ENCODE results near the gene BMAL1. TPM values are rescaled to one million over a fixed set of nuclear protein-coding genes. Genes with fewer than 3 reads are reported as not detected.

The BMAL1 gene
- total and polyA plus RNA-seq, 2 of the 8 experiments (the other 6 are each of a cell fraction or from before 2014, with no cell fraction given): 6.8 to 6.9 TPM

DNA sequence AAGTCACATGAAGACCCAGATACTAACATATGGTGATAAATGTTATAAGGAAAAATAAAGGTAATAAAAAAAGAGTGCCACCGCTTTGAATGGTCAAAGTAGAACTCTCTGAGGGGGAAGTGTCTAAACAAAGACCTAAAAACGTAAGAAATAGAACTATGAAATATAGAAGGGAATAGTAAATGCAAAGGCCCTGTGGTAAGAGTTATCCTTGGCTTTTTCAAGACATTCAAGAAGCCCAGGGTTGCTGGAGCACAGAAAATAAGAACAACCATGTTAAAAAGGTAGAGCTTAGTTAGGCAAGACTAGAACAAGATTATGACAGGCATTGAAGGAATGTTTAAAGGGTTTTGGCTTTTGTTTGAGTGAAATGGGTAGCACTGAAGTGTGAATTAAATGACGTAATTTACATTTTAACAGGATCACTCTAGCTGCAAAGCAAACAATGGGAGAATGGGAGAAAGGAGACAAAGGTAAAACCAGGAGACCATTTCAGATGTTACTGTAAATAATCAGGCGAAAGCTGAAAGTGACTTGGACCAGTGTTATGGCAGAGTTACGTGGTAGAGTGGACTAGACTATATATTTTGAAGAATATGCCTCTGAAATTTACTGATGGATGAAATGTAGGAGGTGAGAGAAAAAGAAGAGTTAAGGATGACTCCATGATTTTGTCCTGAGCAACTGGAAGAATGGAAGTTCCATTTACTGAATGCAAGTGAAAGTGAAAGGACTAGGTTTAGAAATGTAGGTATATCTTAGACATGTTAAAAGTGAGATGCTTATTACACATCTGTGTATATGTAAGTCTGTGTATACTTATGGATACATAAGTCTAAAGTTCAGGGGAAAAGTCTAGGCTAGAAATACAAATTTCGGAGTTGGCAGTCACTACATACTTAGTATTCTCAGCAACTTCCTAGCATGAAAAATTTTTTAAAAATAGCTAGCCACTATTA, 156.9 kb downstream of the BMAL1 start:
- Histone ChIP-seq H4K8ac (ENCODE audit: extremely low read depth, insufficient read depth, low read length) (no peak overlapping the region), H4K91ac (replicated peaks; ENCODE audit: insufficient read length, low read length) (no peak overlapping the region), H3K27ac (ENCODE audit: low read depth, low read length) (peak overlapping the region; percentile 57; the same call in 1 of the 2 replicates), H2BK15ac (ENCODE audit: low read length) (no peak overlapping the region), H3K36me3 (ENCODE audit: control insufficient read depth in 2 of 4, insufficient read depth in 4 of 4, low read length in 3 of 4) (no peaks in the 10 kb centered on the region), H3K27me3 (replicated peaks in 1 of 4; ENCODE audit: control insufficient read depth in 3 of 4, extremely low read depth in 1 of 4, insufficient read depth in 3 of 4, low read length in 3 of 4) (no peaks in the 10 kb centered on the region), H2AK5ac (ENCODE audit: low read depth, low read length) (no peak overlapping the region), H3K79me2 (ENCODE audit: control insufficient read depth in 1 of 2, insufficient read depth in 2 of 2, low read length in 2 of 2) (0 out of 4 replicates have a peak, but pooled peaks cover 0 to 5% of the 10 kb centered on the region in 2 experiments), H2BK120ac (replicated peaks; ENCODE audit: low read depth, low read length) (no peak overlapping the region), H3K56ac (replicated peaks; ENCODE audit: insufficient read length, low read depth, low read length) (no peak overlapping the region), H4K5ac (ENCODE audit: insufficient read length, low read depth, low read length) (no peak overlapping the region), H3K9me3 (ENCODE audit: insufficient read depth in 2 of 2, low read depth in 1 of 2, low read length in 1 of 2) (peaks cover 0 to 3% of the 10 kb centered on the region in 2 experiments; a peak in 1 of 4 replicates), H3K14ac (ENCODE audit: insufficient read length) (no peak overlapping the region), H3K4ac (replicated peaks; ENCODE audit: insufficient read length, low read depth, low read length) (no peak overlapping the region), H3K4me3 (ENCODE audit: extremely low read depth in 1 of 4, insufficient read depth in 2 of 4, low read depth in 3 of 4, low read length in 4 of 4) (peak overlapping the region in 1 of 4 experiments; percentile 30; a peak in 1 of 8 replicates), H3K9ac (replicated peaks in 1 of 4; ENCODE audit: extremely low read depth in 1 of 4, low read depth in 3 of 4, low read length in 3 of 4) (peak overlapping the region in 3 of 4 experiments; percentile 34 to 43 (median 43); a peak in 3 of 7 replicates), H3K79me1 (ENCODE audit: low read depth, low read length) (no peaks in the 10 kb centered on the region), H3K23me2 (ENCODE audit: low read depth, low read length) (no peaks in the 10 kb centered on the region), H3K18ac (ENCODE audit: extremely low read depth, low read length) (no peak overlapping the region), H3K4me1 (replicated peaks in 1 of 4; ENCODE audit: control insufficient read depth in 3 of 4, insufficient read depth in 4 of 4, low read length in 3 of 4) (peaks cover 0 to 4% (median 2%) of the 10 kb centered on the region in 4 experiments; a peak in 3 of 7 replicates), H3K23ac (ENCODE audit: insufficient read length) (no peak overlapping the region), H2BK5ac (ENCODE audit: low read depth, low read length) (no peak overlapping the region), H2AFZ (ENCODE audit: low read length) (peak overlapping the region; percentile 27; the same call in 1 of the 2 replicates), H3K4me2 (ENCODE audit: insufficient read depth in 1 of 2, low read depth in 2 of 2, low read length in 2 of 2) (peak overlapping the region in 1 of 2 experiments; percentile 49; a peak in 2 of 4 replicates), H4K20me1 (replicated peaks in 1 of 2; ENCODE audit: control insufficient read depth in 1 of 2, insufficient read depth in 2 of 2, low read length in 2 of 2) (no peaks in the 10 kb centered on the region), H2BK12ac (ENCODE audit: low read depth, low read length) (no peak overlapping the region), H2BK20ac (ENCODE audit: low read length) (no peak overlapping the region)
- FAIRE-seq (peak; percentile 91), DNase-seq (ENCODE audit: low read depth in 1 of 2, low spot score in 2 of 2) (no peak)
- 38% methylated on average over 6 of the region's 6 CpGs; no CpG with 5 or more reads in 1 of the 2 experiments for WGBS, 2 experiments (ENCODE audit: extremely low coverage in 1 of 2, insufficient coverage in 1 of 2, insufficient read length in 1 of 2, insufficient replicate concordance in 2 of 2, low coverage in 1 of 2, low lambda C conversion rate in 2 of 2, missing lambda C conversion rate in 1 of 2)
- ChIA-PET CTCF (ENCODE audit: partially characterized antibody) (interaction anchor here (0.6 to 1.1 kb wide), 2 partner anchors 30 to 196 kb away, joined by 3 read pairs; no protein-coding TSS in a partner anchor), POLR2A (ENCODE audit: partially characterized antibody) (no interaction called here)
- no peak for TF ChIP-seq ASH2L (IDR thresholded peaks at IDR 0.05; ENCODE audit: low read length)
- TF ChIP-seq, protein P1, sequence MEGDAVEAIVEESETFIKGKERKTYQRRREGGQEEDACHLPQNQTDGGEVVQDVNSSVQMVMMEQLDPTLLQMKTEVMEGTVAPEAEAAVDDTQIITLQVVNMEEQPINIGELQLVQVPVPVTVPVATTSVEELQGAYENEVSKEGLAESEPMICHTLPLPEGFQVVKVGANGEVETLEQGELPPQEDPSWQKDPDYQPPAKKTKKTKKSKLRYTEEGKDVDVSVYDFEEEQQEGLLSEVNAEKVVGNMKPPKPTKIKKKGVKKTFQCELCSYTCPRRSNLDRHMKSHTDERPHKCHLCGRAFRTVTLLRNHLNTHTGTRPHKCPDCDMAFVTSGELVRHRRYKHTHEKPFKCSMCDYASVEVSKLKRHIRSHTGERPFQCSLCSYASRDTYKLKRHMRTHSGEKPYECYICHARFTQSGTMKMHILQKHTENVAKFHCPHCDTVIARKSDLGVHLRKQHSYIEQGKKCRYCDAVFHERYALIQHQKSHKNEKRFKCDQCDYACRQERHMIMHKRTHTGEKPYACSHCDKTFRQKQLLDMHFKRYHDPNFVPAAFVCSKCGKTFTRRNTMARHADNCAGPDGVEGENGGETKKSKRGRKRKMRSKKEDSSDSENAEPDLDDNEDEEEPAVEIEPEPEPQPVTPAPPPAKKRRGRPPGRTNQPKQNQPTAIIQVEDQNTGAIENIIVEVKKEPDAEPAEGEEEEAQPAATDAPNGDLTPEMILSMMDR (IDR thresholded peaks at IDR 0.05; ENCODE audit: control extremely low read depth in 1 of 3, insufficient read depth in 1 of 3, low read depth in 1 of 3, low read length in 3 of 3): no peak
- TF ChIP-seq JUND (IDR thresholded peaks at IDR 0.05; ENCODE audit: low read length): peak; percentile 58; the same call in 1 of the 2 replicates
- TF ChIP-seq EZH2 (IDR thresholded peaks at IDR 0.05; ENCODE audit: low read depth, low read length, severe bottlenecking): no peak
- TF ChIP-seq BACH1 (IDR thresholded peaks at IDR 0.05; ENCODE audit: low read length): no peak
- TF ChIP-seq, protein P2, sequence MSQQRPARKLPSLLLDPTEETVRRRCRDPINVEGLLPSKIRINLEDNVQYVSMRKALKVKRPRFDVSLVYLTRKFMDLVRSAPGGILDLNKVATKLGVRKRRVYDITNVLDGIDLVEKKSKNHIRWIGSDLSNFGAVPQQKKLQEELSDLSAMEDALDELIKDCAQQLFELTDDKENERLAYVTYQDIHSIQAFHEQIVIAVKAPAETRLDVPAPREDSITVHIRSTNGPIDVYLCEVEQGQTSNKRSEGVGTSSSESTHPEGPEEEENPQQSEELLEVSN (IDR thresholded peaks at IDR 0.05): no peak
- no peak for TF ChIP-seq TEAD4 (IDR thresholded peaks at IDR 0.05; ENCODE audit: low read depth, low read length)
- TF ChIP-seq HDAC6 (IDR thresholded peaks at IDR 0.05; ENCODE audit: low read depth, low read length): no peak

All from H1 (cell line).